Dermis microvascular lymphatic vessel endothelial cell (primary cell): ENCODE data around the gene PLCB2. TPM values are rescaled to one million over a fixed set of nuclear protein-coding genes. Genes with fewer than 3 reads are reported as not detected.

Source experiments
- DNase-seq, 2 donors: peaks; one replicate each; pipeline versions ENCODE4 v3.0.0 to v3.0.0-alpha.2; 2010; ENCODE audit warnings: low read depth in 2 of 2
- total RNA-seq: library from RNA; depleted of rRNA; stranded (reverse); fragments of >200 nt; gene quantifications from 2 replicates; pipeline ENCODE4 v1.2.1, GENCODE V29; 2014

The PLCB2 gene
- total RNA-seq, 1 donor from 2014 or later = not detected

- DNase-seq = peak; percentile 6 to 25
These were observed 55.1 kb downstream of the PLCB2 start for GRCh38 chr15:40252438-40253166.

GRCh38 chr15:40252141-40252437 lies 55.6 kb downstream of the PLCB2 start:
- DNase-seq = no peak

- no peak for DNase-seq
These were observed 56.1 kb downstream of the PLCB2 start for GRCh38 chr15:40251486-40252140.

- no peak for DNase-seq
These were observed 56.8 kb downstream of the PLCB2 start for GRCh38 chr15:40250771-40251483.

GRCh38 chr15:40250304-40250656 lies 57.5 kb downstream of the PLCB2 start:
- no peak for DNase-seq

- DNase-seq = peak in 1 of 2 donors; percentile 25
These were observed 58.0 kb downstream of the PLCB2 start for GRCh38 chr15:40249477-40250303.

- DNase-seq = no peak
These were observed 59.5 kb downstream of the PLCB2 start for GRCh38 chr15:40248006-40248783.

GRCh38 chr15:40247406-40247971 lies 60.2 kb downstream of the PLCB2 start:
- DNase-seq = no peak

- no peak for DNase-seq
These were observed 61.0 kb downstream of the PLCB2 start for GRCh38 chr15:40246496-40247280.

GRCh38 chr15:40245666-40246450 lies 61.9 kb downstream of the PLCB2 start:
- DNase-seq = no peak

- no peak for DNase-seq
These were observed 62.7 kb downstream of the PLCB2 start for GRCh38 chr15:40244961-40245523.

GRCh38 chr15:40243126-40243810 lies 64.5 kb downstream of the PLCB2 start:
- no peak for DNase-seq

- no peak for DNase-seq
These were observed 65.1 kb downstream of the PLCB2 start for GRCh38 chr15:40242601-40243000.

- DNase-seq = no peak
These were observed 65.5 kb downstream of the PLCB2 start for GRCh38 chr15:40242213-40242599.

- DNase-seq = no peak
These were observed 66.2 kb downstream of the PLCB2 start for GRCh38 chr15:40241269-40242212.

- DNase-seq = no peak
These were observed 67.0 kb downstream of the PLCB2 start for GRCh38 chr15:40240619-40241221.
